DOHH2 (cell line): Measurements from ENCODE around the gene BMP8A.
"Not testable (repeated sequence)": the region's sequence is repeated elsewhere in the genome, so short reads cannot be mapped to it uniquely, and the experiment has no call there.

Source experiments
- H3F3A ChIP-seq: fragments of 200-600 bp; sonication (generic), shearing (Covaris generic); 2 replicates; pipeline ENCODE4 v1.6.0; 2016; ENCODE audit warnings: antibody characterized with exemption, mild to moderate bottlenecking; ENCODE audit not compliant: control insufficient read depth, insufficient read depth
- H3K27ac ChIP-seq: fragments of 200-600 bp; sonication (generic); 2 replicates; pipeline ENCODE4 v1.5.1; 2014; ENCODE audit warnings: low read depth, mild to moderate bottlenecking, low read length, moderate library complexity
- H3K27me3 ChIP-seq: fragments of 200-600 bp; sonication (generic); 2 replicates; pipeline ENCODE4 v1.6.1; 2014; ENCODE audit warnings: mild to moderate bottlenecking, low read length, mixed read lengths; ENCODE audit not compliant: control insufficient read depth
- H3K36me3 ChIP-seq: fragments of 200-600 bp; sonication (generic); 2 replicates; pipeline ENCODE4 v1.6.1; 2014; ENCODE audit warnings: mild to moderate bottlenecking, low read length, moderate library complexity, mixed read lengths; ENCODE audit not compliant: control insufficient read depth
- H3K4me1 ChIP-seq: fragments of 200-600 bp; sonication (generic); 2 replicates; pipeline ENCODE4 v1.6.1; 2014; ENCODE audit warnings: mild to moderate bottlenecking, low read length, mixed read lengths; ENCODE audit not compliant: control insufficient read depth
- H3K4me2 ChIP-seq: fragments of 200-600 bp; sonication (generic); 2 replicates; pipeline ENCODE4 v1.6.0; 2014; ENCODE audit warnings: mild to moderate bottlenecking, low read length, moderate library complexity
- H3K4me3 ChIP-seq: fragments of 200-600 bp; sonication (generic); 2 replicates; pipeline ENCODE4 v1.5.1; 2014; ENCODE audit warnings: mild to moderate bottlenecking, low read length, mixed read lengths
- H3K79me2 ChIP-seq: fragments of 200-600 bp; sonication (generic); 2 replicates; pipeline ENCODE4 v1.6.1; 2014; ENCODE audit warnings: mild to moderate bottlenecking, low read length, mixed read lengths; ENCODE audit not compliant: control insufficient read depth
- H3K9me2 ChIP-seq: fragments of 200-600 bp; sonication (generic); replicated peaks from 2 replicates; pipeline ENCODE4 v1.6.1; 2014; ENCODE audit warnings: mild to moderate bottlenecking, low read length, mixed read lengths; ENCODE audit not compliant: control insufficient read depth
- H3K9me3 ChIP-seq: fragments of 200-600 bp; sonication (generic); 2 replicates; pipeline ENCODE4 v1.6.1; 2014; ENCODE audit warnings: antibody characterized with exemption, low read length, mixed read lengths; ENCODE audit not compliant: control insufficient read depth, insufficient read depth
- H4K20me1 ChIP-seq: fragments of 200-600 bp; sonication (generic); 2 replicates; pipeline ENCODE4 v1.6.0; 2014; ENCODE audit warnings: low read depth, mild to moderate bottlenecking, antibody characterized with exemption, low read length, moderate library complexity; ENCODE audit not compliant: control insufficient read depth, insufficient read depth
- CTCF ChIP-seq: fragments of 200-600 bp; sonication (generic); IDR thresholded peaks from one replicate; pipeline ENCODE4 v1.5.1; 2014; ENCODE audit warnings: antibody characterized with exemption, mild to moderate bottlenecking, low read depth, low read length; ENCODE audit not compliant: poor library complexity, severe bottlenecking
- EZH2phosphoT487 ChIP-seq: fragments of 200-600 bp; sonication (generic); IDR thresholded peaks from 2 replicates; pipeline ENCODE4 v1.6.1; 2017; ENCODE audit warnings: borderline replicate concordance, mild to moderate bottlenecking, antibody characterized with exemption, low read length, moderate library complexity, mixed read lengths

BMP8A gene

GRCh38 chr1:39525366-39526165 lies 34.1 kb downstream of the BMP8A start:
- H3K27me3 ChIP-seq: no peaks in the 10 kb centered on the region
- peaks cover 20% of the 10 kb centered on the region for H3K36me3 ChIP-seq
- H4K20me1 ChIP-seq: no peaks in the 10 kb centered on the region
- no peak overlapping the region for H3K4me3 ChIP-seq
- no peak for TF ChIP-seq EZH2phosphoT487
- no peak for TF ChIP-seq CTCF
- H3K4me1 ChIP-seq: peaks cover 25% of the 10 kb centered on the region
- peak overlapping the region; percentile 60 for H3K4me2 ChIP-seq
- no peaks in the 10 kb centered on the region for H3F3A ChIP-seq
- H3K9me3 ChIP-seq: no peaks in the 10 kb centered on the region
- no peak overlapping the region for H3K27ac ChIP-seq
- no peaks in the 10 kb centered on the region for H3K79me2 ChIP-seq
- H3K9me2 ChIP-seq: no peaks in the 10 kb centered on the region

- Histone ChIP-seq H3K36me3 (peaks cover 27% of the 10 kb centered on the region), H3K4me1 (peaks cover 25% of the 10 kb centered on the region), H3K9me3 (no peaks in the 10 kb centered on the region), H3K27me3 (no peaks in the 10 kb centered on the region), H3K4me3 (no peak overlapping the region), H3K4me2 (no peak overlapping the region), H3K27ac (no peak overlapping the region), H3K79me2 (no peaks in the 10 kb centered on the region), H3K9me2 (no peaks in the 10 kb centered on the region), H3F3A (no peaks in the 10 kb centered on the region), H4K20me1 (no peaks in the 10 kb centered on the region)
- no peak for TF ChIP-seq CTCF
- no peak for TF ChIP-seq EZH2phosphoT487
Measured at GRCh38 chr1:39526466-39527189, 35.2 kb downstream of the BMP8A start.

- H3K9me2 ChIP-seq, H3K9me3 ChIP-seq, H4K20me1 ChIP-seq, H3K4me2 ChIP-seq, H3F3A ChIP-seq, H3K4me3 ChIP-seq, H3K27me3 ChIP-seq, H3K27ac ChIP-seq, H3K79me2 ChIP-seq: not testable (repeated sequence)
- Histone ChIP-seq H3K36me3 (peaks cover 28% of the 10 kb centered on the region), H3K4me1 (peaks cover 25% of the 10 kb centered on the region)
Measured at GRCh38 chr1:39527190-39527579, 35.7 kb downstream of the BMP8A start.

GRCh38 chr1:39528082-39528481 lies 36.6 kb downstream of the BMP8A start:
- Histone ChIP-seq H3K79me2 (no peaks in the 10 kb centered on the region), H3K27me3 (no peaks in the 10 kb centered on the region), H3K9me3 (no peaks in the 10 kb centered on the region), H4K20me1 (no peaks in the 10 kb centered on the region), H3F3A (no peaks in the 10 kb centered on the region), H3K4me2 (no peak overlapping the region), H3K27ac (no peak overlapping the region), H3K4me3 (no peak overlapping the region), H3K4me1 (peaks cover 25% of the 10 kb centered on the region), H3K36me3 (peaks cover 28% of the 10 kb centered on the region), H3K9me2 (no peaks in the 10 kb centered on the region)
- TF ChIP-seq EZH2phosphoT487 (no peak), CTCF (no peak)
